Measurements from ENCODE around the gene SPATC1L. TPM values are rescaled to one million over a fixed set of nuclear protein-coding genes. Genes with fewer than 3 reads are reported as not detected.
"Not testable (repeated sequence)": the region's sequence is repeated elsewhere in the genome, so short reads cannot be mapped to it uniquely, and the experiment has no call there.

The SPATC1L gene
- total RNA-seq, 1 donor from 2014 or later, result 12.3 TPM

GRCh38 chr21:46151261-46151988, 32.8 kb downstream of the SPATC1L start:
- no peak for DNase-seq (ENCODE audit: low spot score)

GRCh38 chr21:46150491-46151121, 33.7 kb downstream of the SPATC1L start:
- no peak for DNase-seq (ENCODE audit: low spot score)

- DNase-seq (ENCODE audit: low spot score), result no peak
These were observed 34.2 kb downstream of the SPATC1L start for GRCh38 chr21:46150073-46150472.

GRCh38 chr21:46149205-46149901, 34.9 kb downstream of the SPATC1L start:
- DNase-seq (ENCODE audit: low spot score), result no peak

- no peak for DNase-seq (ENCODE audit: low spot score)
These were observed 36.2 kb downstream of the SPATC1L start for GRCh38 chr21:46148106-46148505.

- not testable (repeated sequence) for DNase-seq (ENCODE audit: low spot score)
These were observed 36.8 kb downstream of the SPATC1L start for GRCh38 chr21:46147429-46147828.

GRCh38 chr21:46146856-46147255, 37.4 kb downstream of the SPATC1L start:
- no peak for DNase-seq (ENCODE audit: low spot score)

- no peak for DNase-seq (ENCODE audit: low spot score)
These were observed 38.2 kb downstream of the SPATC1L start for GRCh38 chr21:46145840-46146691.

GRCh38 chr21:46145159-46145839, 39.0 kb downstream of the SPATC1L start:
- no peak for DNase-seq (ENCODE audit: low spot score)

GRCh38 chr21:46144464-46145070, 39.7 kb downstream of the SPATC1L start:
- DNase-seq (ENCODE audit: low spot score), result no peak

- DNase-seq (ENCODE audit: low spot score), result no peak
These were observed 41.4 kb downstream of the SPATC1L start for GRCh38 chr21:46142582-46143473.

GRCh38 chr21:46141767-46142581, 42.3 kb downstream of the SPATC1L start:
- DNase-seq (ENCODE audit: low spot score), result no peak

- not testable (repeated sequence) for DNase-seq (ENCODE audit: low spot score)
These were observed 43.8 kb downstream of the SPATC1L start for GRCh38 chr21:46140352-46141003.

GRCh38 chr21:46139686-46140085, 44.6 kb downstream of the SPATC1L start:
- DNase-seq (ENCODE audit: low spot score), result no peak

- DNase-seq (ENCODE audit: low spot score), result no peak
These were observed 45.8 kb downstream of the SPATC1L start for GRCh38 chr21:46138383-46138970.

- no peak for DNase-seq (ENCODE audit: low spot score)
These were observed 46.4 kb downstream of the SPATC1L start for GRCh38 chr21:46137908-46138307.

GRCh38 chr21:46136739-46137349, 47.4 kb downstream of the SPATC1L start:
- DNase-seq (ENCODE audit: low spot score), result no peak

Data from ureter (tissue), 1 donor.